ENCODE data around the gene FAHD2B. TPM values are rescaled to one million over a fixed set of nuclear protein-coding genes. Genes with fewer than 3 reads are reported as not detected.
"Not testable (repeated sequence)": the region's sequence is repeated elsewhere in the genome, so short reads cannot be mapped to it uniquely, and the experiment has no call there.

Gene FAHD2B
- total RNA-seq, 1 donor from 2014 or later = 34.1 TPM

GRCh38 chr2:97095661-97096060 lies 979 bp upstream of the FAHD2B start:
- no peak overlapping the region for H3K27ac ChIP-seq (replicated peaks)
- intact Hi-C loops (cut with micrococcal nuclease) = no loop called here
- TF ChIP-seq CTCF (IDR thresholded peaks at IDR 0.05; ENCODE audit: borderline replicate concordance) = no peak

DNA sequence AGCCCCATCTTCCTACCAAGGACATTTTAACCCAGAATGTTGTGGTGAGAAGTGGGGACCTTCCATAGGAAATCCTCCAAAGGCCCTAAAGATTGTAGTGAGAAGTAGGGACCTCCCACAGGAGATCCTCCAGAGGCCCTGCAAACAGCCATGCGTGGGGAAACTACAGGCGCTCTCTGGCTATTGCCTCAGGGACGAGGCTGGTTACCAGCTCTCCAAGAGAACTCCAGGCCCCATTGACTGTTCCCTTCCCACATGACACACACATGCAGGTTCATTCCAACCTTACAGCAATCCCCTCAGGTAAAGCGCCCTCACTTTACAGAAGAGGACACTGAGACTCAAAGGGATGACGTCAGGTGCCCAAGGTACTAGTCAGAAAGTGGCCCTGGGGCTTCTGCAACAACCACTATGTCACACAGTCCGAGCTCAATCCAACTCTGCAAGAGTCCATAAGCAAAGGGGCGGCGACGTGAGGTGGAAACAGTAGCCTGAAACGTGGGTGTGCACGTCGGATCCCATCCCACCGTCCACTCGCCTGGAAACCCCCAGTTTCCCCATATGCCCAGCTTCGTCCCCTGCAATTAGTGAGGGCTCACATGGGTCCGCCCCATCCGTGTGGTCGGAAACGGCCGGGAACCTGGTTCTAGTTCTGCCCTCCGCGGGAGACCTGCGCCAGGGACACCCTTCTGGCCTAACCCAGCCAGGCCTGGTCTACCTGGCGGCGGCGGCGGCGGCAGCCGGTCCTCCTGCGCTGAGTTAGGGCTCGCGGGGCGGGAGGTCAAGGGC lies 505 bp downstream of the FAHD2B start:
- intact Hi-C loops (cut with micrococcal nuclease); H3K27me3 ChIP-seq (ENCODE audit: low read depth); H3K27ac ChIP-seq (replicated peaks); H3K36me3 ChIP-seq; H3K9me3 ChIP-seq (replicated peaks); DNase-seq; H3K4me1 ChIP-seq: not testable (repeated sequence)
- peak overlapping the region; percentile 65 for H3K4me3 ChIP-seq

More at GRCh38 chr2:97095661-97096060, 979 bp upstream of the FAHD2B start:
- no peak for DNase-seq
- H3K9me3 ChIP-seq (replicated peaks) = no peaks in the 10 kb centered on the region
- peaks cover 8% of the 10 kb centered on the region for H3K4me1 ChIP-seq
- H3K36me3 ChIP-seq = no peaks in the 10 kb centered on the region
- no peaks in the 10 kb centered on the region for H3K27me3 ChIP-seq (ENCODE audit: low read depth)
- H3K4me3 ChIP-seq = peak overlapping the region; percentile 65

- DNase-seq; H3K27me3 ChIP-seq (ENCODE audit: low read depth); H3K4me3 ChIP-seq; H3K9me3 ChIP-seq (replicated peaks); intact Hi-C loops (cut with micrococcal nuclease); H3K4me1 ChIP-seq; H3K27ac ChIP-seq (replicated peaks); H3K36me3 ChIP-seq: not testable (repeated sequence)
These were observed 1.7 kb downstream of the FAHD2B start for GRCh38 chr2:97092946-97093345.

DNA sequence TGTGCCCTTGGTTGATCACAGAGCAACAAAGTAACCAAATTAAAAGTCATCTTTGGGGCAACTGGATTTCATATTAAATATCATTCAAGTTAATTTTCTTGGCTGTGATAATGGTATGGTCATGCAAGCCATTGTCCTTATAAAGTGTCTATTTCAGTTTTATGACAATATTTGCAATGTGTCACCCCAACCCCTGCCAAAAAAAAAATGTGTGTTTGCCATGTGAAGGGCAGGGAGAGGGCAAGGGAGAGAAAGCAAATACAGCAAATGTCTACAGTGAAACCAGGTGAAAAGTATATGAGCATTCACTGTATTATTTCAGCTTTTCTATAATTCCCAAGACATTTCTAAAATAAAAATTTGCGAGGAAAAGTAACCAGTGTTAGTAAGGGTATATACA lies 6.0 kb downstream of the FAHD2B start:
- H3K4me3 ChIP-seq; H3K9me3 ChIP-seq (replicated peaks); H3K36me3 ChIP-seq: not testable (repeated sequence)

DNA sequence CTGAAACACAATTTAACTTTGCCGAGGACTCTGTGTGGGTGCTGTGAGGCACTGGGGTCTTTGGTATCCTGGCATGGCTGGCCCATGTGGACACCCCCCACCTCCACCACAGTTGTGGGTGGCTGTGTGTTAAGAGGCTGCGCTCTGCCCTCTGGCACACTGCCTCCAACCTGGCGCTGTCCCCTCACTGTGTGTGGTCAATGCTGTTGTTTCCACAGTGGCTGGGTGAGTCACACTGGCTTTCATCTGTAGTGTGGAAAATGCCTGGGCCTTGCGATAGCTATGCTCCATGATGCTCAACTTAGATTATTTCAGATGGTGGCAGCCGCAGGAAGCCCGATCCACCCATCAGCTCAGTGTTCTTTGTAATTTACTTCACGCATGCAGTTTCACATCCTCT lies 9.6 kb downstream of the FAHD2B start:
- H3K27me3 ChIP-seq (ENCODE audit: low read depth) = not testable (repeated sequence)

More for the DNA sequence above, 6.0 kb downstream of the FAHD2B start:
- H3K4me1 ChIP-seq; DNase-seq; H3K27ac ChIP-seq (replicated peaks); intact Hi-C loops (cut with micrococcal nuclease); H3K27me3 ChIP-seq (ENCODE audit: low read depth): not testable (repeated sequence)

DNA sequence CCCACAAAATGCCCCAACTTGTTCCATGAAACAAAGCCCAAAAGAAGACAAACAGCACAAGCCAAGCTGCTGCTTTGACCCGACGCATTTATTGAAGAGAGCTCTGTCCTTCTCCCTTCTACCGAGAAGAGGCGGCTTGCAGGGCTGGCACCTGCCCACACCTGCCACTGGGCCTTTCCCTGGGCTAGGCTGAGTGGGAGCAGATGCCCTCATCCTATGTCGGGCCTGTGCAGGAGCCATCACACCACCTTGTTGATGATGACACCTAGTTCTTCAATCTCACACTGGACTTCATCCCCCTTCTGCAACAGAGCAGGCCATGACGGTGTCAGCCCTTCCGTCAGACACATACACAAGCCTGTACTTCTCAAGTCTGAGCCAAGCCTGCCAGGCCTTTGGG lies 11.2 kb downstream of the FAHD2B start:
- H3K9me3 ChIP-seq (replicated peaks); H3K4me3 ChIP-seq; H3K4me1 ChIP-seq; H3K27me3 ChIP-seq (ENCODE audit: low read depth); DNase-seq; intact Hi-C loops (cut with micrococcal nuclease); H3K27ac ChIP-seq (replicated peaks); H3K36me3 ChIP-seq: not testable (repeated sequence)

More for the DNA sequence above, 9.6 kb downstream of the FAHD2B start:
- H3K9me3 ChIP-seq (replicated peaks); intact Hi-C loops (cut with micrococcal nuclease); H3K4me3 ChIP-seq; H3K27ac ChIP-seq (replicated peaks); H3K4me1 ChIP-seq; DNase-seq; H3K36me3 ChIP-seq: not testable (repeated sequence)

- H3K27ac ChIP-seq (replicated peaks); intact Hi-C loops (cut with micrococcal nuclease); H3K4me1 ChIP-seq; H3K9me3 ChIP-seq (replicated peaks); H3K27me3 ChIP-seq (ENCODE audit: low read depth); DNase-seq; H3K4me3 ChIP-seq; H3K36me3 ChIP-seq: not testable (repeated sequence)
These were observed 12.5 kb downstream of the FAHD2B start for GRCh38 chr2:97082206-97082605.

- H3K27ac ChIP-seq (replicated peaks); DNase-seq; H3K27me3 ChIP-seq (ENCODE audit: low read depth); intact Hi-C loops (cut with micrococcal nuclease); H3K4me1 ChIP-seq; H3K9me3 ChIP-seq (replicated peaks); H3K4me3 ChIP-seq; H3K36me3 ChIP-seq: not testable (repeated sequence)
These were observed 13.8 kb downstream of the FAHD2B start for GRCh38 chr2:97080855-97081254.

DNA sequence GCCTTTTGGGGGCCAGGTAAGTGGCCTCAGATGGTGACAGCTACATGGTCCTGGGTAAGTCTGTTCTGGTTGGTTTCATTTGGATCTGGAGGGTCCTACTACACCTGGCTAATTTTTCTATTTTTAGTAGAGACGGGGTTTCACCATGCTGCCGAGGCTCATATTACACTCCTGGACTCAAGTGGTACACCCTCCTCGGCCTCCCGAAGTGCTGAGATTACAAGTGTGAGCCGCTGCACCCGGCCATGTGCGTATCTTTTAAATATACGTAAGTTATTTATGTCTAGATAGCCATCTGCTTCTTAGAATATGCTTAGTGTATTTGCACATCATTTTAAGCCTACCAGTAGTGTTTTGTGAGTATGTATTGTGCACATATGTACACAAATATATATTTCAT lies 17.5 kb downstream of the FAHD2B start:
- H3K27me3 ChIP-seq (ENCODE audit: low read depth); H3K4me3 ChIP-seq; H3K9me3 ChIP-seq (replicated peaks); H3K4me1 ChIP-seq; H3K36me3 ChIP-seq; intact Hi-C loops (cut with micrococcal nuclease); H3K27ac ChIP-seq (replicated peaks); DNase-seq: not testable (repeated sequence)

- H3K9me3 ChIP-seq (replicated peaks); H3K36me3 ChIP-seq; intact Hi-C loops (cut with micrococcal nuclease); H3K27ac ChIP-seq (replicated peaks); H3K4me1 ChIP-seq; H3K4me3 ChIP-seq; DNase-seq: not testable (repeated sequence)
- peaks cover 12% of the 10 kb centered on the region for H3K27me3 ChIP-seq (ENCODE audit: low read depth)
These were observed 23.8 kb downstream of the FAHD2B start for GRCh38 chr2:97070915-97071314.

- H3K4me1 ChIP-seq; H3K27ac ChIP-seq (replicated peaks); H3K36me3 ChIP-seq; H3K9me3 ChIP-seq (replicated peaks); intact Hi-C loops (cut with micrococcal nuclease); H3K4me3 ChIP-seq; DNase-seq: not testable (repeated sequence)
- H3K27me3 ChIP-seq (ENCODE audit: low read depth) = peaks cover 18% of the 10 kb centered on the region
These were observed 26.0 kb downstream of the FAHD2B start for GRCh38 chr2:97068722-97069121.
